Transverse colon (tissue), 4 donors: Measurements from ENCODE around the gene SBF2.

Experiments
- EP300 ChIP-seq: sonication (generic); formaldehyde crosslinking; IDR thresholded peaks from one replicate; pipeline ENCODE4 v1.6.1; 2017; ENCODE audit warnings: antibody characterized with exemption, low read depth
- POLR2A ChIP-seq: fragments of 450-650 bp; IDR thresholded peaks from one replicate; pipeline ENCODE4 v1.6.1; 2016; ENCODE audit warnings: antibody characterized with exemption, mild to moderate bottlenecking, moderate library complexity
- POLR2AphosphoS5 ChIP-seq, 3 donors: sonication (generic); formaldehyde crosslinking; IDR thresholded peaks; one replicate each; pipeline ENCODE4 v1.6.1; 2016; ENCODE audit warnings: antibody characterized with exemption in 3 of 3
- TF ChIP-seq, protein P1 (sequence below), 5 experiments: fragments of 200-600 bp in 3 of 5; fragments of 450-650 bp in 2 of 5; sonication (generic) in 3 of 5; IDR thresholded peaks; 1 replicate in 2 of 5; 2 replicates in 3 of 5; pipeline ENCODE4 v1.5.1; 2016 to 2017; ENCODE audit warnings: antibody characterized with exemption in 5 of 5, inconsistent platforms in 3 of 5, mild to moderate bottlenecking in 2 of 5, moderate library complexity in 1 of 5

- no peak for TF ChIP-seq EP300
- TF ChIP-seq, protein P1, sequence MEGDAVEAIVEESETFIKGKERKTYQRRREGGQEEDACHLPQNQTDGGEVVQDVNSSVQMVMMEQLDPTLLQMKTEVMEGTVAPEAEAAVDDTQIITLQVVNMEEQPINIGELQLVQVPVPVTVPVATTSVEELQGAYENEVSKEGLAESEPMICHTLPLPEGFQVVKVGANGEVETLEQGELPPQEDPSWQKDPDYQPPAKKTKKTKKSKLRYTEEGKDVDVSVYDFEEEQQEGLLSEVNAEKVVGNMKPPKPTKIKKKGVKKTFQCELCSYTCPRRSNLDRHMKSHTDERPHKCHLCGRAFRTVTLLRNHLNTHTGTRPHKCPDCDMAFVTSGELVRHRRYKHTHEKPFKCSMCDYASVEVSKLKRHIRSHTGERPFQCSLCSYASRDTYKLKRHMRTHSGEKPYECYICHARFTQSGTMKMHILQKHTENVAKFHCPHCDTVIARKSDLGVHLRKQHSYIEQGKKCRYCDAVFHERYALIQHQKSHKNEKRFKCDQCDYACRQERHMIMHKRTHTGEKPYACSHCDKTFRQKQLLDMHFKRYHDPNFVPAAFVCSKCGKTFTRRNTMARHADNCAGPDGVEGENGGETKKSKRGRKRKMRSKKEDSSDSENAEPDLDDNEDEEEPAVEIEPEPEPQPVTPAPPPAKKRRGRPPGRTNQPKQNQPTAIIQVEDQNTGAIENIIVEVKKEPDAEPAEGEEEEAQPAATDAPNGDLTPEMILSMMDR (IDR thresholded peaks at IDR 0.05), result no peak
- TF ChIP-seq POLR2A, result no peak
- TF ChIP-seq POLR2AphosphoS5 (IDR thresholded peaks at IDR 0.05), result peak in 1 of 3 donors; percentile 38
These were observed 535.1 kb downstream of the SBF2 start for GRCh38 chr11:9758637-9759518.
